PFSK-1 (cell line): ENCODE data around the gene GM2A. TPM values are rescaled to one million over a fixed set of nuclear protein-coding genes. Genes with fewer than 3 reads are reported as not detected.
A peak's percentile ranks its signal among the peaks of the same experiment; 100 is the strongest.

ENCODE experiments used
- FOXP2 ChIP-seq: optimal IDR thresholded peaks from 2 replicates; pipeline ENCODE3; 2011; ENCODE audit warnings: borderline replicate concordance, control low read depth, inconsistent platforms; ENCODE audit not compliant: insufficient read depth; ENCODE audit errors: extremely low read length, extremely low read depth
- POLR2AphosphoS5 ChIP-seq: IDR thresholded peaks from 2 replicates; pipeline ENCODE4 v1.6.1; 2012; ENCODE audit warnings: low read depth, mild to moderate bottlenecking, control low read depth, low read length, moderate library complexity
- REST ChIP-seq, 2 experiments: IDR thresholded peaks; 2 replicates each; pipeline versions ENCODE4 v1.6.1 to v1.8.0; 2011 to 2012; ENCODE audit warnings: low read depth in 2 of 2, low read length in 2 of 2, control low read depth in 1 of 2, inconsistent platforms in 1 of 2, mild to moderate bottlenecking in 1 of 2, moderate library complexity in 1 of 2; ENCODE audit not compliant: insufficient read depth in 1 of 2
- SIN3A ChIP-seq: IDR thresholded peaks from 2 replicates; pipeline ENCODE4 v1.6.1; 2012; ENCODE audit warnings: mild to moderate bottlenecking, low read length, moderate library complexity, borderline replicate concordance; ENCODE audit not compliant: insufficient read depth
- TAF1 ChIP-seq: IDR thresholded peaks from 2 replicates; pipeline ENCODE4 v1.6.1; 2012; ENCODE audit warnings: low read length, control low read depth, borderline replicate concordance; ENCODE audit not compliant: insufficient read depth
- polyA plus RNA-seq: library from polyadenylated mRNA; unstranded; fragments of >200 nt; gene quantifications from one replicate; pipeline ENCODE4 v1.2.1, GENCODE V29; 2012; ENCODE audit warnings: low read depth, missing spikeins; ENCODE audit not compliant: insufficient read length

Gene GM2A
- 5.2 TPM for polyA plus RNA-seq

GRCh38 chr5:151252762-151253604 is at the start of gene GM2A:
TSS of gene GM2A (plus strand) at chr5:151253185. CDS start at chr5:151253217, 32 bp downstream.
- TF ChIP-seq POLR2AphosphoS5 = peak; percentile 55
- TF ChIP-seq REST (IDR thresholded peaks at IDR 0.05; ENCODE audit: insufficient read depth in 1 of 2, low read depth in 2 of 2, low read length in 2 of 2) = no peak
- 0 out of 2 replicates have a peak, but pooled peaks have one; percentile 45 for TF ChIP-seq SIN3A
- no peak for TF ChIP-seq TAF1
- TF ChIP-seq FOXP2 = peak; percentile 48

GRCh38 chr5:151204051-151204450 is 48.9 kb upstream of the GM2A start:
- no peak for TF ChIP-seq SIN3A
- TF ChIP-seq TAF1 = no peak
- no peak for TF ChIP-seq FOXP2
- no peak for TF ChIP-seq POLR2AphosphoS5
- TF ChIP-seq REST (IDR thresholded peaks at IDR 0.05; ENCODE audit: insufficient read depth in 1 of 2, low read depth in 2 of 2, low read length in 2 of 2) = no peak

- no peak for TF ChIP-seq REST (IDR thresholded peaks at IDR 0.05; ENCODE audit: insufficient read depth in 1 of 2, low read depth in 2 of 2, low read length in 2 of 2)
- TF ChIP-seq TAF1 = no peak
- no peak for TF ChIP-seq SIN3A
- no peak for TF ChIP-seq FOXP2
- no peak for TF ChIP-seq POLR2AphosphoS5
Observed at GRCh38 chr5:151205411-151205810, 47.6 kb upstream of the GM2A start.

- TF ChIP-seq POLR2AphosphoS5 (no peak), FOXP2 (no peak), TAF1 (no peak)
Observed at GRCh38 chr5:151208481-151208914, 44.5 kb upstream of the GM2A start.

GRCh38 chr5:151212406-151212798 is 40.6 kb upstream of the GM2A start:
- no peak for TF ChIP-seq FOXP2
- TF ChIP-seq POLR2AphosphoS5 = no peak
- no peak for TF ChIP-seq TAF1
- TF ChIP-seq REST (IDR thresholded peaks at IDR 0.05; ENCODE audit: insufficient read depth in 1 of 2, low read depth in 2 of 2, low read length in 2 of 2) = no peak
- no peak for TF ChIP-seq SIN3A
